CD4-positive, alpha-beta T cell (primary cell): ENCODE data around the gene PAEP. TPM values are rescaled to one million over a fixed set of nuclear protein-coding genes. Genes with fewer than 3 reads are reported as not detected.

Experiments used
- ATAC-seq: fragments of 200-7000 bp; cut with Tn5 transposase; one replicate; pipeline ENCODE4 v1.10.0; 2022; ENCODE audit warnings: mild to moderate bottlenecking; ENCODE audit not compliant: poor library complexity
- CTCF ChIA-PET: fragments of 350-600 bp; sonication (Branson Sonifier 250); formaldehyde crosslinking; loops from one replicate; lab custom pipeline; 2021; ENCODE audit warnings: antibody characterized with exemption, inconsistent platforms; lab: Charles Lee
- POLR2A ChIA-PET: fragments of 350-600 bp; sonication (Branson Sonifier 250); formaldehyde crosslinking; loops from one replicate; lab custom pipeline; 2021; ENCODE audit warnings: antibody characterized with exemption, inconsistent platforms; lab: Charles Lee
- DNase-seq, 14 experiments: peaks; one replicate each; pipeline ENCODE4 v3.0.0-alpha.2; 2013 to 2020; ENCODE audit warnings: mixed read lengths in 2 of 14
- H3K27ac ChIP-seq, 2 donors: one replicate each; pipeline versions ENCODE4 v1.5.1 to v1.7.0; 2013; ENCODE audit warnings: low read length in 2 of 2, low read depth in 1 of 2, mild to moderate bottlenecking in 1 of 2
- H3K27me3 ChIP-seq, 2 experiments: 1 replicate in 1 of 2; 2 replicates in 1 of 2; pipeline versions ENCODE4 v1.6.1 to v1.7.0; 2013; ENCODE audit warnings: low read length in 2 of 2, control low read depth in 1 of 2, mild to moderate bottlenecking in 1 of 2, moderate library complexity in 1 of 2; ENCODE audit not compliant: insufficient read depth in 2 of 2, control insufficient read depth in 1 of 2
- H3K36me3 ChIP-seq: one replicate; pipeline ENCODE4 v1.6.1; 2013; ENCODE audit warnings: low read length, control low read depth; ENCODE audit not compliant: insufficient read depth
- H3K4me1 ChIP-seq: one replicate; pipeline ENCODE4 v1.6.1; 2013; ENCODE audit warnings: low read length, control low read depth; ENCODE audit not compliant: insufficient read depth
- H3K4me3 ChIP-seq: one replicate; pipeline ENCODE4 v1.5.1; 2013; ENCODE audit warnings: mild to moderate bottlenecking, low read length, moderate library complexity
- H3K9me3 ChIP-seq, 2 experiments: 1 replicate in 1 of 2; 2 replicates in 1 of 2; pipeline versions ENCODE4 v1.6.1 to v1.7.0; 2013; ENCODE audit warnings: low read length in 2 of 2, mild to moderate bottlenecking in 2 of 2, control low read depth in 1 of 2, moderate library complexity in 1 of 2; ENCODE audit not compliant: control insufficient read depth in 1 of 2, insufficient read depth in 1 of 2
- H3K27ac Mint-ChIP-seq: one replicate; pipeline ENCODE4 v1.8.0; 2020; ENCODE audit warnings: mixed read lengths
- H3K27me3 Mint-ChIP-seq: one replicate; pipeline ENCODE4 v1.8.0; 2021; ENCODE audit warnings: mixed read lengths
- H3K36me3 Mint-ChIP-seq: one replicate; pipeline ENCODE4 v1.8.0; 2021; ENCODE audit warnings: low read depth, mixed read lengths
- H3K4me1 Mint-ChIP-seq: one replicate; pipeline ENCODE4 v1.8.0; 2021; ENCODE audit warnings: low read depth, mixed read lengths
- H3K4me3 Mint-ChIP-seq: one replicate; pipeline ENCODE4 v1.8.0; 2020; ENCODE audit warnings: mild to moderate bottlenecking, mixed read lengths
- H3K9me3 Mint-ChIP-seq: one replicate; pipeline ENCODE4 v1.8.0; 2020; ENCODE audit warnings: mixed read lengths
- CTCF ChIP-seq: fragments of 200-600 bp; IDR thresholded peaks from one replicate; pipeline ENCODE4 v1.8.0; 2022; ENCODE audit warnings: antibody characterized with exemption, mild to moderate bottlenecking
- intact Hi-C, 2 experiments: fragments of 100-400 bp; cut with DNase I in 1 of 2; cut with micrococcal nuclease in 1 of 2; formaldehyde crosslinking; loops; one replicate each; pipeline versions ENCODE4 v1.15.1 to v1.9.0; 2023 to 2025; cut with DNase I, micrococcal nuclease
- total RNA-seq, 174 experiments: library from RNA in 2 of 174; stranded (reverse) in 2 of 174; gene quantifications; one replicate each; pipeline ENCODE4 v1.2.3 and lab custom pipeline; 2021 to 2026

The PAEP gene
- total RNA-seq, 2 experiments from 2014 or later: not detected

GRCh38 chr9:135552021-135552697 is 9.4 kb upstream of the PAEP start:
- H3K4me3 Mint-ChIP-seq: no peak overlapping the region
- ChIA-PET CTCF (no interaction called here), POLR2A (no interaction called here)
- TF ChIP-seq CTCF: no peak
- Histone ChIP-seq H3K36me3 (no peaks in the 10 kb centered on the region), H3K27me3 (no peaks in the 10 kb centered on the region), H3K9me3 (peaks cover 0 to 10% of the 10 kb centered on the region in 2 experiments), H3K4me1 (no peaks in the 10 kb centered on the region), H3K27ac (no peak overlapping the region), H3K4me3 (no peak overlapping the region)
- H3K9me3 Mint-ChIP-seq: no peaks in the 10 kb centered on the region
- intact Hi-C loops: no loop called here
- no peak for ATAC-seq
- no peak for DNase-seq
- no peaks in the 10 kb centered on the region for H3K4me1 Mint-ChIP-seq
- H3K27me3 Mint-ChIP-seq: peaks cover 5% of the 10 kb centered on the region
- no peak overlapping the region for H3K27ac Mint-ChIP-seq
- no peaks in the 10 kb centered on the region for H3K36me3 Mint-ChIP-seq

GRCh38 chr9:135552698-135553171 is 8.8 kb upstream of the PAEP start:
- H3K4me3 Mint-ChIP-seq: no peak overlapping the region
- POLR2A ChIA-PET: no interaction called here

GRCh38 chr9:135554718-135555117 is 6.8 kb upstream of the PAEP start:
- H3K36me3 Mint-ChIP-seq: no peaks in the 10 kb centered on the region
- no peak for TF ChIP-seq CTCF
- Histone ChIP-seq H3K4me3 (no peak overlapping the region), H3K9me3 (peaks cover 0 to 10% of the 10 kb centered on the region in 2 experiments), H3K27ac (no peak overlapping the region), H3K36me3 (no peaks in the 10 kb centered on the region), H3K27me3 (peaks cover 0 to under 1% of the 10 kb centered on the region in 2 experiments), H3K4me1 (no peaks in the 10 kb centered on the region)
- H3K9me3 Mint-ChIP-seq: no peaks in the 10 kb centered on the region
- no peak overlapping the region for H3K27ac Mint-ChIP-seq
- intact Hi-C loops: no loop called here
- CTCF ChIA-PET: no interaction called here
- POLR2A ChIA-PET: no interaction called here
- DNase-seq (no peak), ATAC-seq (no peak)
- peaks cover 8% of the 10 kb centered on the region for H3K27me3 Mint-ChIP-seq
- H3K4me3 Mint-ChIP-seq: no peak overlapping the region
- H3K4me1 Mint-ChIP-seq: no peaks in the 10 kb centered on the region

More at GRCh38 chr9:135552698-135553171, 8.8 kb upstream of the PAEP start:
- Mint-ChIP-seq H3K4me1 (no peaks in the 10 kb centered on the region), H3K27me3 (peaks cover 5% of the 10 kb centered on the region), H3K27ac (no peak overlapping the region), H3K36me3 (no peaks in the 10 kb centered on the region), H3K9me3 (no peaks in the 10 kb centered on the region)
- CTCF ChIA-PET: no interaction called here
- ATAC-seq (no peak), DNase-seq (no peak)
- Histone ChIP-seq H3K36me3 (no peaks in the 10 kb centered on the region), H3K27ac (no peak overlapping the region), H3K9me3 (peaks cover 0 to 10% of the 10 kb centered on the region in 2 experiments), H3K4me3 (no peak overlapping the region), H3K27me3 (no peaks in the 10 kb centered on the region), H3K4me1 (no peaks in the 10 kb centered on the region)
- TF ChIP-seq CTCF: no peak
- intact Hi-C loops: no loop called here
